22Rv1 (cell line): Measurements from ENCODE around the gene CHD2.

ENCODE experiments used
- CTCF ChIP-seq: fragments of 450-650 bp; IDR thresholded peaks from 2 replicates; pipeline ENCODE4 v1.5.1; 2017; ENCODE audit warnings: mild to moderate bottlenecking
- ZFX ChIP-seq: fragments of 450-650 bp; IDR thresholded peaks from 2 replicates; pipeline ENCODE4 v1.6.1; 2017; ENCODE audit warnings: antibody characterized with exemption, borderline replicate concordance

GRCh38 chr15:93076875-93077274 lies 176.8 kb downstream of the CHD2 start:
- TF ChIP-seq CTCF, result no peak
- TF ChIP-seq ZFX, result no peak
